Chondrocyte (in vitro differentiated cells): ENCODE results near the gene TMED7. TPM values are rescaled to one million over a fixed set of nuclear protein-coding genes. Genes with fewer than 3 reads are reported as not detected.

Experiments
- DNase-seq: peaks from one replicate; pipeline ENCODE4 v3.0.0; 2021; ENCODE audit warnings: mixed read lengths, low spot score
- H3K27ac Mint-ChIP-seq: one replicate; pipeline ENCODE4 v1.8.0; 2021; ENCODE audit warnings: mild to moderate bottlenecking, moderate library complexity, mixed read lengths; ENCODE audit not compliant: unreplicated experiment
- H3K27me3 Mint-ChIP-seq: 2 replicates; pipeline ENCODE4 v1.8.0; 2021; ENCODE audit warnings: low read depth, mixed read lengths
- H3K36me3 Mint-ChIP-seq: 2 replicates; pipeline ENCODE4 v1.8.0; 2021; ENCODE audit warnings: low read depth, mixed read lengths
- H3K4me1 Mint-ChIP-seq: 2 replicates; pipeline ENCODE4 v1.8.0; 2021; ENCODE audit warnings: low read depth, mild to moderate bottlenecking, mixed read lengths
- H3K4me3 Mint-ChIP-seq: one replicate; pipeline ENCODE4 v1.8.0; 2021; ENCODE audit warnings: mild to moderate bottlenecking, moderate library complexity, mixed read lengths; ENCODE audit not compliant: unreplicated experiment
- H3K9me3 Mint-ChIP-seq: 2 replicates; pipeline ENCODE4 v1.8.0; 2021; ENCODE audit warnings: low read depth, mixed read lengths
- total RNA-seq: library from RNA; stranded (reverse); gene quantifications from 3 replicates; pipeline ENCODE4 v1.2.1, GENCODE V29; 2021
- TF ChIP-seq, protein P1 (sequence below): fragments of 200-600 bp; sonication (generic); IDR thresholded peaks from 2 replicates; pipeline ENCODE4 v1.5.0; 2021; ENCODE audit warnings: antibody characterized with exemption, mild to moderate bottlenecking, moderate library complexity

The TMED7 gene
- total RNA-seq, 1 donor from 2014 or later: 132 TPM

- DNase-seq: peak; percentile 54
- H3K27me3 Mint-ChIP-seq: peaks cover 24% of the 10 kb centered on the region
These were observed 14.4 kb upstream of the TMED7 start for GRCh38 chr5:115640274-115640673.

DNA sequence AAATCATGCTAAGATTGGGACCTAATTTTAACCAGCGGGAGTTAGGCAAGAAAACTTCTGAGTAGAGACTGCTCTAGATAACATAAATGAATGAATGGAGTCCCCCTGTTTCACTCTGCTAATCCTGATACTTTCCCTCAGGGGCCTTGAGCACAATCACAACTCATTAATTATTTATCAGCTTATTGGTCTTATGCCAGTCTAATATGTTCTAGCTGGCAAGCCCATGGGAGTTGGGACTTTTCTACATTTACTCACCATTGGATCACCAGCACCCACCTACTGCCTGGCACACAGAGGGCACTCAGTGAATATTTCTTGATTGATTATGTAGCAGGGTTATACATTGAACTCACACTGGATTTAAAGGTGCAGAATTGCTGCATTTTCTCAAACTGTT, 13.5 kb upstream of the TMED7 start:
- no peaks in the 10 kb centered on the region for H3K9me3 Mint-ChIP-seq
- TF ChIP-seq, protein P1, sequence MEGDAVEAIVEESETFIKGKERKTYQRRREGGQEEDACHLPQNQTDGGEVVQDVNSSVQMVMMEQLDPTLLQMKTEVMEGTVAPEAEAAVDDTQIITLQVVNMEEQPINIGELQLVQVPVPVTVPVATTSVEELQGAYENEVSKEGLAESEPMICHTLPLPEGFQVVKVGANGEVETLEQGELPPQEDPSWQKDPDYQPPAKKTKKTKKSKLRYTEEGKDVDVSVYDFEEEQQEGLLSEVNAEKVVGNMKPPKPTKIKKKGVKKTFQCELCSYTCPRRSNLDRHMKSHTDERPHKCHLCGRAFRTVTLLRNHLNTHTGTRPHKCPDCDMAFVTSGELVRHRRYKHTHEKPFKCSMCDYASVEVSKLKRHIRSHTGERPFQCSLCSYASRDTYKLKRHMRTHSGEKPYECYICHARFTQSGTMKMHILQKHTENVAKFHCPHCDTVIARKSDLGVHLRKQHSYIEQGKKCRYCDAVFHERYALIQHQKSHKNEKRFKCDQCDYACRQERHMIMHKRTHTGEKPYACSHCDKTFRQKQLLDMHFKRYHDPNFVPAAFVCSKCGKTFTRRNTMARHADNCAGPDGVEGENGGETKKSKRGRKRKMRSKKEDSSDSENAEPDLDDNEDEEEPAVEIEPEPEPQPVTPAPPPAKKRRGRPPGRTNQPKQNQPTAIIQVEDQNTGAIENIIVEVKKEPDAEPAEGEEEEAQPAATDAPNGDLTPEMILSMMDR: no peak
- H3K27me3 Mint-ChIP-seq: peaks cover 19% of the 10 kb centered on the region
- peaks cover 3% of the 10 kb centered on the region for H3K4me1 Mint-ChIP-seq
- H3K36me3 Mint-ChIP-seq: no peaks in the 10 kb centered on the region
- no peak overlapping the region for H3K4me3 Mint-ChIP-seq
- no peak overlapping the region for H3K27ac Mint-ChIP-seq
- no peak for DNase-seq

More at GRCh38 chr5:115640274-115640673, 14.4 kb upstream of the TMED7 start:
- Mint-ChIP-seq H3K27ac (no peak overlapping the region), H3K36me3 (no peaks in the 10 kb centered on the region), H3K4me3 (no peak overlapping the region), H3K9me3 (no peaks in the 10 kb centered on the region), H3K4me1 (no peaks in the 10 kb centered on the region)
- TF ChIP-seq, protein P1: no peak

GRCh38 chr5:115637507-115637906, 11.7 kb upstream of the TMED7 start:
- Mint-ChIP-seq H3K4me1 (peaks cover 3% of the 10 kb centered on the region), H3K27ac (no peak overlapping the region), H3K27me3 (peaks cover 14% of the 10 kb centered on the region), H3K9me3 (no peaks in the 10 kb centered on the region), H3K36me3 (no peaks in the 10 kb centered on the region), H3K4me3 (no peak overlapping the region)
- TF ChIP-seq, protein P1: no peak
- DNase-seq: no peak

- Mint-ChIP-seq H3K27me3 (peaks cover 14% of the 10 kb centered on the region), H3K36me3 (no peaks in the 10 kb centered on the region), H3K4me3 (no peak overlapping the region), H3K9me3 (no peaks in the 10 kb centered on the region), H3K27ac (no peak overlapping the region), H3K4me1 (peaks cover 3% of the 10 kb centered on the region)
- DNase-seq: no peak
- TF ChIP-seq, protein P1: no peak
These were observed 10.2 kb upstream of the TMED7 start for GRCh38 chr5:115636008-115636407.

DNA sequence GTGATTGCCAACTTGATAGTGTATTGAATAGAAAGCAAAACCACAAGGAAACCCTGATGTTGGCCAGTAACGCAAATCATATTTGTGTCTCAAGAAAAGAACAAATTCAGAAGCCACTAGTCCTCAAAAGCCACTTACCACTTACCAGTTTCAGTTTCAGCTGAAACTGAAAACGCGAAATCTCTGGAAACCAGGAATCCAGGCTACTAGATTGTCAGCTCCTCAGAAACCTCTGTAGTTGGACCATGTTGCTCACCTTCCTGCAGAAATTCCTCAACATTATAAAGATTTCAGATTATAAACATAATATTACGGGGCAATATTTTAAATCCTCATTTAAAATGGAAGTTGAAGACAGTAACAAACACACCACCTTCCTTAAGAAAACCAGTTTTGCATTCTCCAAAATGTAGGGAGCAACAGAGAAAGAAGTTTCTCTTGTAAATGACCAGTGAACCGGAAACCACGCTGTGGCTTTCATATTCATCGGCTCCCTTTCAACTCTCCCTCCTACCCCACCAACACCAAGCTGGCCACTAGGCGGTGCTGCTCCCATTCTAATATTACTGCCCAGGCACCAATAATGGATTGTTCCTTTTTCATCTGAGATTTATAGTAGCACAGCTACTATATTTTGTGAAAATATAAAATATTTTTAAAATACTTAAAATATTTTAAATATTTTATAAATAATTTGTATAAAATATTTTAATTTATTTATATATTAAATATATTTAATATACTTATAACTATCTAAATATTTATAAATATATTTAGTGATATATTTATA, 8.7 kb upstream of the TMED7 start:
- no peak overlapping the region for H3K27ac Mint-ChIP-seq
- DNase-seq: no peak
- H3K4me1 Mint-ChIP-seq: peaks cover 3% of the 10 kb centered on the region
- H3K36me3 Mint-ChIP-seq: no peaks in the 10 kb centered on the region
- TF ChIP-seq, protein P1: peak; percentile 99
- H3K27me3 Mint-ChIP-seq: peaks cover 14% of the 10 kb centered on the region
- H3K4me3 Mint-ChIP-seq: peak overlapping the region; percentile 54
- peaks cover 1% of the 10 kb centered on the region for H3K9me3 Mint-ChIP-seq
